HepG2 (cell line): ENCODE measurements around the gene MCOLN3.

Experiments
- EP300 ChIP-seq, 3 experiments: sonication (generic) in 1 of 3; formaldehyde crosslinking in 1 of 3; IDR thresholded peaks; 2 replicates each; pipeline versions ENCODE4 v1.5.1 to v1.6.1; 2011 to 2020; ENCODE audit warnings: low read depth in 2 of 3, low read length in 2 of 3, borderline replicate concordance in 1 of 3, improper control_type of control experiment in 1 of 3, mild to moderate bottlenecking in 1 of 3, missing genetic modification reagents in 1 of 3, moderate library complexity in 1 of 3
- SRSF9 ChIP-seq: fragments of 200-400 bp; formaldehyde crosslinking; IDR thresholded peaks from 2 replicates; pipeline ENCODE4 v1.6.1; 2018; ENCODE audit warnings: borderline replicate concordance, mild to moderate bottlenecking, low read depth, low read length; ENCODE audit not compliant: insufficient read depth, poor library complexity, severe bottlenecking
- ZHX1 ChIP-seq: sonication (generic); formaldehyde crosslinking; IDR thresholded peaks from 2 replicates; pipeline ENCODE4 v1.8.1; 2022; ENCODE audit warnings: low read depth, mild to moderate bottlenecking, missing genetic modification reagents
- ZSCAN30 ChIP-seq: sonication (generic); formaldehyde crosslinking; IDR thresholded peaks from 2 replicates; pipeline ENCODE4 v1.5.0; 2020; ENCODE audit warnings: mild to moderate bottlenecking, missing genetic modification reagents

- no peak for TF ChIP-seq EP300 (IDR thresholded peaks at IDR 0.05; ENCODE audit: low read depth in 2 of 2, low read length in 2 of 2)
- TF ChIP-seq EP300 (CRISPR knock-in tag; IDR thresholded peaks at IDR 0.05; ENCODE audit: borderline replicate concordance): no peak
- TF ChIP-seq SRSF9: no peak
- no peak for TF ChIP-seq ZSCAN30 (CRISPR knock-in tag)
- no peak for TF ChIP-seq ZHX1
Measured at GRCh38 chr1:84996846-84997666, 51.2 kb downstream of the MCOLN3 start, which contains the start of gene MCOLN2.
